Stimulated activated CD4-positive, alpha-beta T cell treated with anti-CD3 and anti-CD28 coated beads, Interleukin-2, amount 100 ng/mL, for 48 hours (primary cell): ENCODE measurements around the gene OR5T3.
"Not testable (repeated sequence)": the region's sequence is repeated elsewhere in the genome, so short reads cannot be mapped to it uniquely, and the experiment has no call there.

Experiments
- DNase-seq, 2 donors: peaks; one replicate each; pipeline ENCODE4 v3.0.0-alpha.2; 2020

OR5T3 gene

DNA sequence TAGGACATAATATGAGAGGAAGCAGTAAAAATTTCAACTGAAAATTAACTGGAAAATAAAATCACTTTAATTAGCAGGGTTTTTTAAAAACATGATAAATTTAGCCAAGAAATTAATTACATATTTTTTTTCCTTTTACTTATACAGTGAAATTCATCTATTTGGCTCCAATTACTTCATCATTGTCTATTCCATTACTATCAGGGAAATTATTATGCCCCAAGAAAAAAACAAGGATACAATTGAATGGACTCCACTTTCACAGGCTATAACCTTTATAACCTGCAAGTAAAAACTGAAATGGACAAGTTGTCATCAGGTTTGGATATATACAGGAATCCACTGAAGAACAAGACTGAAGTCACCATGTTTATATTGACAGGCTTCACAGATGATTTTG, at the start of gene OR5T3:
OR5T3 (plus strand) TSS at position 301 of the 400 bp plus-strand sequence; CDS start at position 301, 0 bp downstream.
- DNase-seq: no peak

DNA sequence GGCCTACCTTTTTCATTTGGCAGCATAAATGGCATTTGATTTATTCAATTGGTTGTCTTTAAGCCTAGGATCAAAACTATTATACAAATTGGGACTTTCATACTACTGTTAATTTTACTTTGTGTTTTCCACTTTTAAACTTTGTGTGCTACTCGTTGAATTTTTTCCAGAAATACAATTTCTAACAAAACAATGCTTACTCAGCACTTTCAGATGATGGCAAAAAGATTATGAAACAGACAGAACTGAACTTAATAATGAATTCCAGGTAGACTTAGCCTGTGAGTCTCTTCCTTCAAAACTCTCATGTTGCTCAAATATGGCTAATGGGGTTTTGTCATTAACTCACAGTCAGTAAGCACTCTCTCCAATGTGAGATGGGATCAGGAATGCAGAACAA, 44.3 kb upstream of the OR5T3 start:
- DNase-seq: no peak

DNA sequence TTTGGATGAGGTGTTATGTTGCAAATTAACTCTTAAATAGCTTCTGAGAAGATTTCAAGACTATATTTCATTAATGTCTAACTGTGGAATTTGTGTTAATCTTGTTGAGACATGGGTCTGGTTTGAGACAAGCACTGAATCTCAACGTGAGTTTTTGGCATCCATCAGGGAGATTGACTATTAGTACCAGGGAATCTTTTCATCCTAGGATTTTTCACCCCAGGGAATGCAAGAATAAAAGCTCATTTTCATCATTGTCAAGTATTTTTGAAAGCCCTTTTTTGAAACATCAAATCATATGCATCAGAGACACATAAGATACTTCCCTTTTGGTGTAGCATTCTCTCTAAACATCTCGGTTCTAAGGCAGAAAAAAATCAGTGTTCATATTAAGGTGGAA, 37.5 kb upstream of the OR5T3 start:
- DNase-seq: no peak

DNA sequence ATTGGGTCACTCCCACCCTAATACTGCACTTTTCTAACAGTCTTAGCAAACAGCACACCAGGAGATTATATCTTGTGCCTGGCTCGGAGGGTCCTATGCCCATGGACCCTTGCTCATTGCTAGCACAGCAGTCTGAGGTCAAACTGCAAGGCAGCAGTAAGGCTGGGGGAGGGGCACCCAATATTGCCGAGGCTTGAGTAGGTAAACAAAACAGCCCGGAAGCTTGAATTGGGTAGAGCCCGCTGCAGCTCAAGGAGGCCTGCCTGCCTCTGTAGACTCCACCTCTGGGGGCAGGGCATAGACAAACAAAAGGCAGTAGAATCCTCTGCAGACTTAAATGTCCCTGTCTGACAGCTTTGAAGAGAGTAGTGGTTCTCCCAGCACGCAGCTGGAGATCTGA, 32.3 kb upstream of the OR5T3 start:
- DNase-seq: not testable (repeated sequence)

DNA sequence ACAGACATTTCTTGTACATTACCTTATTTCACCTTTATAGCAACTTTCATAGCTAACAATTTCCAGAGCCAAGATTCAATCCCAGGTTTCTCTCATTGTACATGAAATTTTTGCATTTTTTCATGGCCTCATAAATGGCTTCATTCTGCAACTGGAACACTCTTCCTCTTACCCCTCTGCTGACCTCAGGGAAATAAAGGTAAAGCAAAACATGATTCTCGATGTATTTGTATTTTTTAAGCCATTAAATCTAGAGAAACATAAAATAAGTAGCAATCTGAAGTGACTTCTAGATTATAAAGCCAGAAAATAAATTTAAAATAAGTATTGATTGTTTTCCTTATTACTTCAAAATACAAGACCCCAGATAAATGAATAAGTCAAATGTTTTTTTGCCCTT, 17.9 kb upstream of the OR5T3 start, which contains the start of gene OR5T2:
OR5T2 (minus strand) TSS at position 101 of the 400 bp plus-strand sequence. CDS start 1,193 bp downstream, outside the sequence.
- no peak for DNase-seq

DNA sequence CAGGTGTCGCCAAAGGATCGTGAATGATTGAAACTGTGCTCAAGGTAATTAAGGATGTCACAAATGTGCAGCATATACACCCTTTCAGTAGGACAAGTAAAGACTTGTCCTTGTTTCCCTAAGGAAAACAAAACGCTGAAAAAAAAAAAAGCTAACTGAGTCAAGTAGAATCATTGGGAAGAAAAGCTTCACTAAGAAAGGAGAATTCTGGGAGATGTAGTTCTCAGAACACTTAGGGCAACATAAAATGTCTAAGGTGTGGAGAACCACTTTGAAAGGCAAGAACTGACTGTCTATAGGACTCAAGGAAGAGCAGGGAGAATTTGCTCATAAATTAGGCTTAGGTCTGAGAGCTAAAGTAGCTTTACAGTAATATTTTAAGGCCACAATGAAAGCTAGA, 19.0 kb downstream of the OR5T3 start:
- DNase-seq: no peak

DNA sequence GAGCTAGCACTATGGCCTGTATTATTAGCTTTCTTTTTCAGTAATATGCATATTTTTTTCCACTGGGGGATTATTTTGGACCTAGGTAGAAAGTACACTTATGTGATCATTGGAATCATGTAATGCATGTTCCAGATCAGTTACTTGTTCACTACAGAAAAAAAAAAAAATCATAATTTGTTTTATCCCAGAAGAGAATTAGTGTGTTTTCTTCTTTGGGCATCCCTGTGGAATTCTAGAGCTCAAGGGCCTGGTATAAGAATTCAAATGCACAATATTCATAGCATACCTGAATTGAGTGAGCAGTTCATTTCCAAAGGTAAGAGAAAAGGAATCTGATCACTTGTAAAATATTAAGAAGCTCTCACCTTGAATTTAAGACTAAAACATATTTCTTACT, 21.8 kb downstream of the OR5T3 start, which contains the start of gene OR5T1:
OR5T1 (plus strand) TSS at position 301 of the 400 bp plus-strand sequence. CDS start 1,485 bp downstream, outside the sequence.
- no peak for DNase-seq

DNA sequence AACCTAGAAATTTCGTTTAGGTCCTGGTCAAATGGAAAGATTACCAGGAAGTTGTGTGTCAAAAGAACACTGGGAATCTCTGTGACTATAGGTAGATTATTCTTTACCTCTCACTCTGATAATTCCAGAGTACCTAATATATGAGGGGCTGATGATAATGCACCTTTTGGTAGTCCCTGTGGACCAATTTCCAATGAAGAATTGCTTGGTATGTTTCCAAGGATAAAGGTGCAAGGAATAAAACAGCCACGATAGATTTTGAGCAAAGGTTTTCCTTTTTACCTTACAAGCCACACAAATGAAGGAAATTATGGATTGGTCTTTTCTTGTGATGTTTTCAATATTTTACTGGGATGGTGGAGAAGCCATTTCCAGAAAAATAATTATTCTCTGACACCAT, 40.1 kb downstream of the OR5T3 start, which contains the start of gene OR8H1:
OR8H1 (minus strand) TSS at position 101 of the 400 bp plus-strand sequence. CDS start 1,192 bp downstream, outside the sequence.
- no peak for DNase-seq

DNA sequence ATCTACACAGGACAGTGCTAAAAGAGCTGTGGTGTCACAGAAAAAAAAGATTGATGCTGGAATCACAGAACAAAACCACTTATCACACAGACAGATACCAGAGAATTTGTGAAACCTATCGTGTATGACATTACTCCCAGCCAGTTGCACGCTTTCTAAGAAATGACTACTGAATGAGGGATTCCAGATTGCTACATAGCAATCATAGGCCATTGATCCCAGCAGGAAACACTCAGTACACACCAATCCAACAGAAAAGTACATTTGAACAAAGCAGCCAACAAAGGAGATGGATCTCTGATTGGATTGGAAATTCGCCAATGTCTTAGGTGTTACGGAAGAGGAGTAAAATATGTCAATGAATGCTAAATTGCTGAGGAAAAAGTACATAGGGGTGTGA, 44.8 kb downstream of the OR5T3 start:
- DNase-seq: no peak
